ENCODE results near the gene OXER1.

DNA sequence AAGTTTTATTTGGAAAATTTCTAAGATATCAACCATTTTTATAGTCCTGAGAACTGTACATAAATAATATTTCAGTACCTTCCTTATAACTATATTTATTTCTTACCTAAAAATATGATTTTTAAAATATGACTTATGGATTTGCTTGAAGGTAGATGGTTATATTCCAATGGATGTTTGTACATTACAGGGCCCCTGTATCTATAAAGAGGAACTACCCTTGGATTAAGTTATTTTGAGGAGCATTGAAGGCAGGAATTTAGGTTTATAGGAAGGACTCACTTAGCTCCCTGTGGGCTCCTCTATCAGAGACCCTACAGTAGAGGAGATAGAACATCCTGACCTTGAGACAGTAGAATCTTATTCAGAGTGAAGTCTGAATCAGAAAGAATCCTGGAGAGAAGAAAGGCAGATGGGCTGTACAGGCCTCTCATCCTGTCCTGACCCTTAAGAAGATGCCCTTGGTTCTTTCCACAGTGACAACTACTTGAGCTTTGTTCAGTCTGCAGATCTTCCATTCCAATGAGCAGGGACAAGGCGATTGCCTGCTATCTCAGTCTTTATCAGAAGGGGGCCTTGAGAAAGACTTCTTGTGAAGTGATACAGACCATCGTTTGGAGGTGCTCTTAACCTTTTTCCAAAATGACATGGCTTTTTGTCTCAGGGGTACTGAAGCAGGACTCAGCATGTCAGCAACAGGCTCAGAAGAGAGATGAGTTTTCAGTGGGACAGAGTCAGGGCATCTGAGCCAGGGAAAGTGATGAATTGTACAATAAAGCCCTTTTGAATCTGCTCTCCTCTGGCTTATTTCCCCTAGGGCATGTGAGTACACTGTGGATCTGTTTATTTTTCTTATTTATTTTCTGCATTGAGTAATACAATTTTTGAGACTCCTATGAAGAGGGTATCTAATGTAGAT is 20.9 kb downstream of the OXER1 start:
- TF ChIP-seq, protein P1, sequence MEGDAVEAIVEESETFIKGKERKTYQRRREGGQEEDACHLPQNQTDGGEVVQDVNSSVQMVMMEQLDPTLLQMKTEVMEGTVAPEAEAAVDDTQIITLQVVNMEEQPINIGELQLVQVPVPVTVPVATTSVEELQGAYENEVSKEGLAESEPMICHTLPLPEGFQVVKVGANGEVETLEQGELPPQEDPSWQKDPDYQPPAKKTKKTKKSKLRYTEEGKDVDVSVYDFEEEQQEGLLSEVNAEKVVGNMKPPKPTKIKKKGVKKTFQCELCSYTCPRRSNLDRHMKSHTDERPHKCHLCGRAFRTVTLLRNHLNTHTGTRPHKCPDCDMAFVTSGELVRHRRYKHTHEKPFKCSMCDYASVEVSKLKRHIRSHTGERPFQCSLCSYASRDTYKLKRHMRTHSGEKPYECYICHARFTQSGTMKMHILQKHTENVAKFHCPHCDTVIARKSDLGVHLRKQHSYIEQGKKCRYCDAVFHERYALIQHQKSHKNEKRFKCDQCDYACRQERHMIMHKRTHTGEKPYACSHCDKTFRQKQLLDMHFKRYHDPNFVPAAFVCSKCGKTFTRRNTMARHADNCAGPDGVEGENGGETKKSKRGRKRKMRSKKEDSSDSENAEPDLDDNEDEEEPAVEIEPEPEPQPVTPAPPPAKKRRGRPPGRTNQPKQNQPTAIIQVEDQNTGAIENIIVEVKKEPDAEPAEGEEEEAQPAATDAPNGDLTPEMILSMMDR (IDR thresholded peaks at IDR 0.05; ENCODE audit: low read depth, low read length, poor library complexity, severe bottlenecking), result peak; percentile 19
- no peak for TF ChIP-seq EZH2phosphoT487 (IDR thresholded peaks at IDR 0.05; ENCODE audit: borderline replicate concordance, low read length)
